SH-SY5Y (cell line): ENCODE results near the gene TEX101.

Experiments
- GATA2 ChIP-seq: IDR thresholded peaks from 2 replicates; pipeline ENCODE4 v1.6.1; 2011; ENCODE audit warnings: mild to moderate bottlenecking, low read depth, low read length
- GATA3 ChIP-seq: IDR thresholded peaks from 2 replicates; pipeline ENCODE4 v1.6.1; 2011; ENCODE audit warnings: low read depth, mild to moderate bottlenecking, low read length, moderate library complexity

GRCh38 chr19:43422689-43423066 is 8.0 kb downstream of the TEX101 start:
- TF ChIP-seq GATA2 = no peak
- no peak for TF ChIP-seq GATA3
